Endodermal cell (in vitro differentiated cells): Measurements from ENCODE around the gene DACT3. TPM values are rescaled to one million over a fixed set of nuclear protein-coding genes. Genes with fewer than 3 reads are reported as not detected.

Source experiments
- DNase-seq: peaks from one replicate; pipeline ENCODE4 v3.0.0-alpha.2; 2017
- H3K27ac ChIP-seq: 2 replicates; pipeline ENCODE4 v1.5.1; 2013; ENCODE audit warnings: mild to moderate bottlenecking, low read depth, low read length, moderate library complexity
- H3K27me3 ChIP-seq: 2 replicates; pipeline ENCODE4 v1.6.1; 2013; ENCODE audit warnings: mild to moderate bottlenecking, low read length, moderate library complexity; ENCODE audit not compliant: insufficient read depth, control insufficient read depth, poor library complexity, severe bottlenecking
- H3K36me3 ChIP-seq: 2 replicates; pipeline ENCODE4 v1.7.0; 2013; ENCODE audit warnings: mild to moderate bottlenecking, low read length, moderate library complexity; ENCODE audit not compliant: control insufficient read depth, insufficient read depth
- H3K4me1 ChIP-seq: one replicate; pipeline ENCODE4 v1.7.0; 2013; ENCODE audit warnings: low read length; ENCODE audit not compliant: control insufficient read depth, insufficient read depth
- H3K4me3 ChIP-seq: 2 replicates; pipeline ENCODE4 v1.5.1; 2013; ENCODE audit warnings: mild to moderate bottlenecking, low read length, moderate library complexity
- H3K9ac ChIP-seq: 2 replicates; pipeline ENCODE4 v1.6.1; 2013; ENCODE audit warnings: mild to moderate bottlenecking, low read length, moderate library complexity; ENCODE audit not compliant: poor library complexity, severe bottlenecking; ENCODE audit errors: extremely low read depth
- H3K9me3 ChIP-seq: 2 replicates; pipeline ENCODE4 v1.6.1; 2013; ENCODE audit warnings: mild to moderate bottlenecking, low read length, moderate library complexity; ENCODE audit not compliant: control insufficient read depth
- H3K27ac Mint-ChIP-seq: 2 replicates; pipeline ENCODE4 v1.8.0; 2020; ENCODE audit warnings: mixed read lengths
- H3K27me3 Mint-ChIP-seq: 2 replicates; pipeline ENCODE4 v1.8.0; 2021; ENCODE audit warnings: mild to moderate bottlenecking, mixed read lengths; ENCODE audit not compliant: insufficient read depth
- H3K36me3 Mint-ChIP-seq: 2 replicates; pipeline ENCODE4 v1.8.0; 2020; ENCODE audit warnings: low read depth, mixed read lengths
- H3K4me1 Mint-ChIP-seq: 2 replicates; pipeline ENCODE4 v1.8.0; 2020; ENCODE audit warnings: mixed read lengths
- H3K4me3 Mint-ChIP-seq: 2 replicates; pipeline ENCODE4 v1.8.0; 2020; ENCODE audit warnings: mild to moderate bottlenecking, moderate library complexity, mixed read lengths
- H3K9me3 Mint-ChIP-seq: 2 replicates; pipeline ENCODE4 v1.8.0; 2020; ENCODE audit warnings: mild to moderate bottlenecking, mixed read lengths
- WGBS, 2 experiments: methylation state at CpG; one replicate each; pipeline versions ENCODE4 v1.1.5 to v1.1.7; 2013; ENCODE audit warnings: missing lambda C conversion rate in 2 of 2, mixed read lengths in 1 of 2; ENCODE audit not compliant: insufficient coverage in 1 of 2, insufficient read length in 1 of 2; 5-methylcytosine and 5-hydroxymethylcytosine counted together
- total RNA-seq, 2 donors: library from RNA; stranded (reverse); fragmentation: NEBNext Ultra II Directional in 1 of 2; extraction: Animal tissue kit (Norgen Biotek cat#: 25700) in 1 of 2; gene quantifications; 2 replicates in 1 of 2; 3 replicates in 1 of 2; pipeline ENCODE4 v1.2.1, GENCODE V29; 2021
- TF ChIP-seq, protein P1 (sequence below): fragments of 200-600 bp; sonication (generic); conservative IDR thresholded peaks from 2 replicates; pipeline ENCODE4 v1.5.0; 2021; ENCODE audit warnings: antibody characterized with exemption, mild to moderate bottlenecking

Gene DACT3
- total RNA-seq, 2 donors from 2014 or later, result 0.15 to 0.70 TPM

- no peak overlapping the region for H3K4me3 ChIP-seq
- no peak overlapping the region for H3K27ac ChIP-seq
- H3K27me3 ChIP-seq, result no peaks in the 10 kb centered on the region
- no peaks in the 10 kb centered on the region for H3K4me1 ChIP-seq
- WGBS, 2 experiments, result 89 to 91% methylated on average over 3 of the region's 3 CpGs
- no peaks in the 10 kb centered on the region for H3K9me3 ChIP-seq
- no peaks in the 10 kb centered on the region for H3K4me1 Mint-ChIP-seq
- no peaks in the 10 kb centered on the region for H3K36me3 ChIP-seq
- no peaks in the 10 kb centered on the region for H3K9me3 Mint-ChIP-seq
- DNase-seq, result no peak
- H3K4me3 Mint-ChIP-seq, result no peak overlapping the region
- no peak overlapping the region for H3K27ac Mint-ChIP-seq
- TF ChIP-seq, protein P1, sequence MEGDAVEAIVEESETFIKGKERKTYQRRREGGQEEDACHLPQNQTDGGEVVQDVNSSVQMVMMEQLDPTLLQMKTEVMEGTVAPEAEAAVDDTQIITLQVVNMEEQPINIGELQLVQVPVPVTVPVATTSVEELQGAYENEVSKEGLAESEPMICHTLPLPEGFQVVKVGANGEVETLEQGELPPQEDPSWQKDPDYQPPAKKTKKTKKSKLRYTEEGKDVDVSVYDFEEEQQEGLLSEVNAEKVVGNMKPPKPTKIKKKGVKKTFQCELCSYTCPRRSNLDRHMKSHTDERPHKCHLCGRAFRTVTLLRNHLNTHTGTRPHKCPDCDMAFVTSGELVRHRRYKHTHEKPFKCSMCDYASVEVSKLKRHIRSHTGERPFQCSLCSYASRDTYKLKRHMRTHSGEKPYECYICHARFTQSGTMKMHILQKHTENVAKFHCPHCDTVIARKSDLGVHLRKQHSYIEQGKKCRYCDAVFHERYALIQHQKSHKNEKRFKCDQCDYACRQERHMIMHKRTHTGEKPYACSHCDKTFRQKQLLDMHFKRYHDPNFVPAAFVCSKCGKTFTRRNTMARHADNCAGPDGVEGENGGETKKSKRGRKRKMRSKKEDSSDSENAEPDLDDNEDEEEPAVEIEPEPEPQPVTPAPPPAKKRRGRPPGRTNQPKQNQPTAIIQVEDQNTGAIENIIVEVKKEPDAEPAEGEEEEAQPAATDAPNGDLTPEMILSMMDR, result no peak
- peaks cover 6% of the 10 kb centered on the region for H3K27me3 Mint-ChIP-seq
- H3K36me3 Mint-ChIP-seq, result no peaks in the 10 kb centered on the region
- H3K9ac ChIP-seq, result no peak overlapping the region
Observed at GRCh38 chr19:46620267-46620666, 40.7 kb downstream of the DACT3 start.

DNA sequence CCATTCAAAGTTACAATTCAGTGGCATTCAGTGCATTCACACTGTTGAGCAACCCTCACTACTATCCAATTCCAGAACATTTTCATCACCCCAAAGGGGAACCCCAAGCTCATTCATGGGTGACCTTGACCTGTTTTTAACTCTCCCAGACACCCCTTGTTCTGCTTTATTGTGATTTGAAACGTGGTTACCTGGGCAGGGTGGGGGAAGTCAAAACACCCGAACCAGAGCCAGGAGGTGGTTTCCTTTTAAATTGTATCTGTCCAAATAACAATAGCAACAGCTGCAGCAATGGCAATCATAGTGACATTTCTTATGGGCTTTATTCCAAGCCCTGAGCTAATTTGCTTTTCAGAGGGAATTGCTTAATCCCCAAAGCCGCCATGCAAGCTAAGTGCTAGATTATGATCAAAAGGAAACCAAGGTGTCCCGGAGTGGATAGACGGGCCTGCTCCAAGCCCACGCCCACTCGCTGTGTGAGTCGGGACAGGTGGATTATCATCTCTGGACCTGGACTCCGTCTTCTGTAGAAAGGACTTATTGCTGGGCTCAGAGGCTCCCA lies 42.2 kb downstream of the DACT3 start:
- Histone ChIP-seq H3K27me3 (no peaks in the 10 kb centered on the region), H3K9ac (no peak overlapping the region), H3K4me1 (no peaks in the 10 kb centered on the region), H3K36me3 (no peaks in the 10 kb centered on the region), H3K4me3 (no peak overlapping the region), H3K27ac (no peak overlapping the region), H3K9me3 (no peaks in the 10 kb centered on the region)
- Mint-ChIP-seq H3K9me3 (no peaks in the 10 kb centered on the region), H3K4me3 (no peak overlapping the region), H3K27ac (no peak overlapping the region), H3K36me3 (no peaks in the 10 kb centered on the region), H3K27me3 (peaks cover 4% of the 10 kb centered on the region), H3K4me1 (no peaks in the 10 kb centered on the region)
- 88 to 92% methylated on average over 9 of the region's 9 CpGs for WGBS, 2 experiments
- TF ChIP-seq, protein P1, result no peak
- DNase-seq, result no peak

DNA sequence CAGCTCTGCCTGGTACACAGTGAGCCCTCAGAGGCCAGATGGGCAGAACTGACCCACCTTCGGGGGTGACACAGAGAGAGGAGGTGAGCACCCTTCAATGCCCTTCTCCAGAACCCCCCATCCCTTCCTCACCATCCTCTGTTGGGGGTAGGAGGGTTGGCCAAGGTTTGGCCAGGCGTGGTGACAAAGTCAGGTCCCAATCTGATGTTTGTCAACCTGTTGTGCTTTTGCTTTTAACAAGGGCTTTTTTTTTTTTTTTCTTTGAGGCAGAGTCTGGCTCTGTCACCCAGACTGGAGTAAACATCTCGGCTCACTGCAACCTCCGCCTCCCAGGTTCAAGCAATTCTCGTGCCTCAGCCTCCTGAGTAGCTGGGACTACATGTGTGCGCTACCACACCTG lies 43.4 kb downstream of the DACT3 start:
- no peak overlapping the region for H3K9ac ChIP-seq
- DNase-seq, result peak; percentile 32
- no peak overlapping the region for H3K27ac ChIP-seq
- Mint-ChIP-seq H3K27ac (no peak overlapping the region), H3K4me3 (no peak overlapping the region), H3K4me1 (no peaks in the 10 kb centered on the region), H3K36me3 (no peaks in the 10 kb centered on the region), H3K27me3 (peaks cover 4% of the 10 kb centered on the region), H3K9me3 (no peaks in the 10 kb centered on the region)
- no peak overlapping the region for H3K4me3 ChIP-seq
- no peaks in the 10 kb centered on the region for H3K9me3 ChIP-seq
- H3K36me3 ChIP-seq, result no peaks in the 10 kb centered on the region
- 95% methylated on average over 5 of the region's 6 CpGs; no CpG with 5 or more reads in 1 of the 2 experiments for WGBS, 2 experiments
- no peaks in the 10 kb centered on the region for H3K27me3 ChIP-seq
- TF ChIP-seq, protein P1, result no peak
- H3K4me1 ChIP-seq, result no peaks in the 10 kb centered on the region
